Measurements from ENCODE around the gene GPR156.

DNA sequence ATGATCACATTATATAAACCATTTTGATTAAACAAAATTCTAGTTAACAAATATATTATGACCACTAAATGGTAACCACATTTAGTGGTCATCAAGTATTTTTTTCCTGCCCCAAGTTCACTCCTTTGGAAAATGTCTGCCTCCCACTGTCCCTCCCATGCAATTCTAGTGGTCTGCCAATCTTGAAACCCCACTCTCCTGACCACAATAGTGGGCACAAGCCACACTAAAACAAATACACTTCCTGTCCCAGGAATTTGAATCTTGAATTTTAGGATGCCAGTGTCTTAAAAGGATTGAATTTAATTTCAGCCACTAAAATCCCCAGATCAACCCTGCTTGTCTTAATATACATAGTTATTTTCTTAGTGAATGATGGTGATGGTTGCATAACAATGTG is 14.0 kb upstream of the GPR156 start:
- TF ChIP-seq, protein P1, sequence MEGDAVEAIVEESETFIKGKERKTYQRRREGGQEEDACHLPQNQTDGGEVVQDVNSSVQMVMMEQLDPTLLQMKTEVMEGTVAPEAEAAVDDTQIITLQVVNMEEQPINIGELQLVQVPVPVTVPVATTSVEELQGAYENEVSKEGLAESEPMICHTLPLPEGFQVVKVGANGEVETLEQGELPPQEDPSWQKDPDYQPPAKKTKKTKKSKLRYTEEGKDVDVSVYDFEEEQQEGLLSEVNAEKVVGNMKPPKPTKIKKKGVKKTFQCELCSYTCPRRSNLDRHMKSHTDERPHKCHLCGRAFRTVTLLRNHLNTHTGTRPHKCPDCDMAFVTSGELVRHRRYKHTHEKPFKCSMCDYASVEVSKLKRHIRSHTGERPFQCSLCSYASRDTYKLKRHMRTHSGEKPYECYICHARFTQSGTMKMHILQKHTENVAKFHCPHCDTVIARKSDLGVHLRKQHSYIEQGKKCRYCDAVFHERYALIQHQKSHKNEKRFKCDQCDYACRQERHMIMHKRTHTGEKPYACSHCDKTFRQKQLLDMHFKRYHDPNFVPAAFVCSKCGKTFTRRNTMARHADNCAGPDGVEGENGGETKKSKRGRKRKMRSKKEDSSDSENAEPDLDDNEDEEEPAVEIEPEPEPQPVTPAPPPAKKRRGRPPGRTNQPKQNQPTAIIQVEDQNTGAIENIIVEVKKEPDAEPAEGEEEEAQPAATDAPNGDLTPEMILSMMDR (IDR thresholded peaks at IDR 0.05; ENCODE audit: extremely low read depth in 1 of 2, insufficient read depth in 1 of 2, low read depth in 1 of 2, low read length in 2 of 2): no peak
- TF ChIP-seq POLR2AphosphoS5 (IDR thresholded peaks at IDR 0.05; ENCODE audit: insufficient read depth, low read depth, low read length) (no peak), POLR2A (IDR thresholded peaks at IDR 0.05; ENCODE audit: low read depth, low read length) (no peak), EZH2 (IDR thresholded peaks at IDR 0.05; ENCODE audit: borderline replicate concordance, low read depth, low read length, severe bottlenecking) (no peak), GATA2 (IDR thresholded peaks at IDR 0.05; ENCODE audit: insufficient read depth, insufficient read length, low read depth, low read length) (no peak), JUN (IDR thresholded peaks at IDR 0.05; ENCODE audit: borderline replicate concordance, insufficient read depth, insufficient read length, low read depth) (no peak), FOS (IDR thresholded peaks at IDR 0.05; ENCODE audit: borderline replicate concordance, insufficient read depth, low read length) (no peak)
- TF ChIP-seq, protein P2, sequence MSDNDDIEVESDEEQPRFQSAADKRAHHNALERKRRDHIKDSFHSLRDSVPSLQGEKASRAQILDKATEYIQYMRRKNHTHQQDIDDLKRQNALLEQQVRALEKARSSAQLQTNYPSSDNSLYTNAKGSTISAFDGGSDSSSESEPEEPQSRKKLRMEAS (IDR thresholded peaks at IDR 0.05; ENCODE audit: insufficient read depth, insufficient read length): no peak

Data from endothelial cell of umbilical vein (primary cell).